GM23338 (cell line): ENCODE measurements around the gene ALDH9A1. TPM values are rescaled to one million over a fixed set of nuclear protein-coding genes. Genes with fewer than 3 reads are reported as not detected.

Source experiments
- ATAC-seq: fragments of 200-7000 bp; cut with Tn5 transposase; 3 replicates; pipeline ENCODE4 v1.9.1; 2020
- DNase-seq: peaks from one replicate; pipeline ENCODE4 v3.0.0-alpha.2; 2015; ENCODE audit warnings: low spot score
- H2AFZ ChIP-seq: fragments of 200-600 bp; sonication (generic); 2 replicates; pipeline ENCODE4 v1.8.0; 2016; ENCODE audit warnings: antibody characterized with exemption, mild to moderate bottlenecking, moderate library complexity
- H3F3A ChIP-seq: fragments of 200-600 bp; sonication (generic); replicated peaks from 2 replicates; pipeline ENCODE4 v1.8.0; 2017; ENCODE audit warnings: antibody characterized with exemption, mixed run types, low read depth
- H3K27ac ChIP-seq: fragments of 200-600 bp; sonication (generic); 2 replicates; pipeline ENCODE4 v1.6.1; 2016; ENCODE audit warnings: low read depth
- H3K27me3 ChIP-seq: fragments of 200-600 bp; sonication (generic); 2 replicates; pipeline ENCODE4 v1.8.0; 2016; ENCODE audit warnings: mild to moderate bottlenecking, mixed run types, moderate library complexity; ENCODE audit not compliant: insufficient read depth
- H3K36me3 ChIP-seq: fragments of 200-600 bp; sonication (generic); 2 replicates; pipeline ENCODE4 v1.8.0; 2016; ENCODE audit warnings: mild to moderate bottlenecking; ENCODE audit not compliant: insufficient read depth
- H3K4me1 ChIP-seq: fragments of 200-600 bp; sonication (generic); 2 replicates; pipeline ENCODE4 v1.8.0; 2016; ENCODE audit warnings: mild to moderate bottlenecking, moderate library complexity; ENCODE audit not compliant: insufficient read depth
- H3K4me2 ChIP-seq: fragments of 200-600 bp; sonication (generic); 2 replicates; pipeline ENCODE4 v1.7.1; 2017; ENCODE audit warnings: mixed run types
- H3K4me3 ChIP-seq: fragments of 200-600 bp; sonication (generic); 2 replicates; pipeline ENCODE4 v1.6.1; 2016; ENCODE audit warnings: mixed run types
- H3K79me2 ChIP-seq: fragments of 200-600 bp; sonication (generic); replicated peaks from 2 replicates; pipeline ENCODE4 v1.8.0; 2017; ENCODE audit warnings: mild to moderate bottlenecking; ENCODE audit not compliant: insufficient read depth
- H3K9me2 ChIP-seq: fragments of 200-600 bp; sonication (generic); 2 replicates; pipeline ENCODE4 v1.8.0; 2017; ENCODE audit not compliant: insufficient read depth
- H4K20me1 ChIP-seq: fragments of 200-600 bp; sonication (generic); replicated peaks from 2 replicates; pipeline ENCODE4 v1.8.0; 2017; ENCODE audit warnings: mild to moderate bottlenecking; ENCODE audit not compliant: insufficient read depth
- H3K27ac Mint-ChIP-seq: 2 replicates; pipeline ENCODE4 v1.8.0; 2020; ENCODE audit warnings: inconsistent platforms, mild to moderate bottlenecking, moderate library complexity, mixed read lengths
- H3K27me3 Mint-ChIP-seq: 3 replicates; pipeline ENCODE4 v1.8.0; 2022; ENCODE audit warnings: low read depth, mild to moderate bottlenecking, moderate library complexity, mixed read lengths, inconsistent platforms; ENCODE audit not compliant: insufficient read depth, poor library complexity
- H3K36me3 Mint-ChIP-seq: 3 replicates; pipeline ENCODE4 v1.8.0; 2021; ENCODE audit warnings: low read depth, mild to moderate bottlenecking, inconsistent platforms, moderate library complexity, mixed read lengths
- H3K4me1 Mint-ChIP-seq: 3 replicates; pipeline ENCODE4 v1.8.0; 2020; ENCODE audit warnings: mild to moderate bottlenecking, inconsistent platforms, mixed read lengths
- H3K4me3 Mint-ChIP-seq: 3 replicates; pipeline ENCODE4 v1.8.0; 2021; ENCODE audit warnings: moderate library complexity, mild to moderate bottlenecking, inconsistent platforms, mixed read lengths
- H3K9me3 Mint-ChIP-seq: 3 replicates; pipeline ENCODE4 v1.8.0; 2020; ENCODE audit warnings: moderate library complexity, mild to moderate bottlenecking, inconsistent platforms, mixed read lengths
- CREB1 ChIP-seq: fragments of 250-450 bp; sonication (Bioruptor Pico); IDR thresholded peaks from 2 replicates; pipeline ENCODE4 v1.5.0; 2020; ENCODE audit warnings: low read depth, mild to moderate bottlenecking, moderate library complexity
- CTCF ChIP-seq, 2 experiments: fragments of 200-600 bp in 1 of 2; sonication (generic) in 1 of 2; conservative IDR thresholded peaks; 2 replicates each; pipeline versions ENCODE4 v1.5.1 to v1.6.1; 2016 to 2017; ENCODE audit warnings: antibody characterized with exemption in 2 of 2, low read depth in 2 of 2, mild to moderate bottlenecking in 2 of 2, moderate library complexity in 1 of 2
- ETS1 ChIP-seq: IDR thresholded peaks from 2 replicates; pipeline ENCODE4 v1.6.1; 2016; ENCODE audit warnings: antibody characterized with exemption
- EZH2 ChIP-seq: fragments of 200-600 bp; sonication (generic); IDR thresholded peaks from one replicate; pipeline ENCODE4 v1.8.0; 2017; ENCODE audit warnings: antibody characterized with exemption, mild to moderate bottlenecking, low read depth; ENCODE audit not compliant: unreplicated experiment
- REST ChIP-seq: IDR thresholded peaks from one replicate; pipeline ENCODE4 v1.6.1; 2018; ENCODE audit warnings: antibody characterized with exemption; ENCODE audit not compliant: unreplicated experiment
- STAT1 ChIP-seq: IDR thresholded peaks from one replicate; pipeline ENCODE4 v1.6.1; 2016; ENCODE audit warnings: antibody characterized with exemption; ENCODE audit not compliant: unreplicated experiment
- ZNF114 ChIP-seq: fragments of 250-450 bp; sonication (Bioruptor Pico); IDR thresholded peaks from 2 replicates; pipeline ENCODE4 v1.5.0; 2020; ENCODE audit warnings: mild to moderate bottlenecking, moderate library complexity
- polyA plus RNA-seq: library from polyadenylated mRNA; unstranded; fragments of >200 nt; fragmentation: Nextera tagmentation; extraction: Ambion mirVana; gene quantifications from 2 replicates; pipeline ENCODE4 v1.2.1, GENCODE V29; 2016
- total RNA-seq: library from RNA; depleted of rRNA; stranded (reverse); fragments of >200 nt; shearing (Covaris generic); gene quantifications from 2 replicates; pipeline ENCODE4 v1.2.3, GENCODE V29; 2014

Gene ALDH9A1
- total and polyA plus RNA-seq, 2 experiments from 2014 or later, result 50.6 to 59.2 TPM

DNA sequence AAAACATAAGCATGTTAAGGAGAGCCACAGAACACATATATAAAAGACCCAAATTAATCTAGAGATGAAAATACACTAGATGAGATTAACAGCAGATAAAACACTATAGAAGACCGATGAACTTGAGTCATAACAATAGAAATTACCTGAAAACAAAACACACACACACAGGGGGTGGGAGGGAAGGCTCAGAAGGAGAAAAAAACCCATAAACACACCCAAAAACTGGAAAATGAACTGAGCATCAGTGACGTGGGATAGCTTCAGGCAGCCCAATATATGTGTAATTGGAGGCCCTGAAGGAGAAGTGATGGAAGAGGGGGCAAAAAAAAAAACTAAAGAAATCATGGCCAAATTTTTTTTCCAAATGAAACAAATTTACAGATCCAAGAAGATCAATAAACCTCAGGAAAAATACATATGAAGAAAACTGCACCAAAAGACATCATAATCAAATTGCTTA, 11.4 kb downstream of the ALDH9A1 start (continued):
- TF ChIP-seq REST, result no peak
- no peak for TF ChIP-seq EZH2
- TF ChIP-seq ZNF114 (CRISPR knock-in tag), result no peak
- no peak for TF ChIP-seq CTCF (conservative IDR thresholded peaks at IDR 0.05; ENCODE audit: low read depth in 2 of 2)
- no peak for TF ChIP-seq ETS1
- TF ChIP-seq STAT1, result no peak
- no peak for TF ChIP-seq CREB1 (CRISPR knock-in tag)

GRCh38 chr1:165686121-165686970, 12.0 kb downstream of the ALDH9A1 start:
- Mint-ChIP-seq H3K4me1 (no peaks in the 10 kb centered on the region), H3K4me3 (no peak overlapping the region), H3K27ac (no peak overlapping the region), H3K27me3 (no peaks in the 10 kb centered on the region), H3K9me3 (peaks cover 17% of the 10 kb centered on the region), H3K36me3 (peaks cover 59% of the 10 kb centered on the region)
- Histone ChIP-seq H3K4me2 (no peak overlapping the region), H3K4me1 (no peaks in the 10 kb centered on the region), H3K9me2 (no peaks in the 10 kb centered on the region), H3K79me2 (peaks cover 74% of the 10 kb centered on the region), H2AFZ (no peak overlapping the region), H3K4me3 (no peak overlapping the region), H3K36me3 (no peaks in the 10 kb centered on the region; the same call in 1 of the 2 replicates), H3K27ac (no peak overlapping the region), H4K20me1 (no peaks in the 10 kb centered on the region; the same call in 1 of the 2 replicates), H3K27me3 (no peaks in the 10 kb centered on the region), H3F3A (no peaks in the 10 kb centered on the region)
- peak; percentile 55 to 78 for TF ChIP-seq CTCF (conservative IDR thresholded peaks at IDR 0.05; ENCODE audit: low read depth in 2 of 2)
- no peak for TF ChIP-seq EZH2
- peak; percentile 89 for ATAC-seq
- DNase-seq, result peak; percentile 57
